IMR-90 (cell line): ENCODE data around the gene PARP12. TPM values are rescaled to one million over a fixed set of nuclear protein-coding genes. Genes with fewer than 3 reads are reported as not detected.

ENCODE experiments used
- ATAC-seq: fragments of 200-7000 bp; cut with Tn5 transposase; 2 replicates; pipeline ENCODE4 v1.9.1; 2020; ENCODE audit warnings: low read depth, mild to moderate bottlenecking, moderate library complexity
- BruUV-seq: library from RNA; stranded (reverse); fragments of 400-500 nt; replicated peaks from 2 replicates; lab custom pipeline; 2021; lab: Mats Ljungman, UMichigan
- CTCF ChIA-PET: fragments of 300-600 bp; formaldehyde crosslinking; extraction: SDS; loops from one replicate; lab custom pipeline; 2021; ENCODE audit warnings: antibody characterized with exemption; lab: Yijun Ruan, JAX
- POLR2A ChIA-PET: fragments of 300-600 bp; sonication (Branson Sonifier 250); formaldehyde crosslinking; loops from one replicate; lab custom pipeline; 2022; ENCODE audit warnings: antibody characterized with exemption; ENCODE audit not compliant: unreplicated experiment; lab: Charles Lee
- DNase-seq: peaks from one replicate; pipeline ENCODE4 v3.0.0; 2013
- H2AFZ ChIP-seq: replicated peaks from 2 replicates; pipeline ENCODE3; 2013; ENCODE audit warnings: low read length, mild to moderate bottlenecking; ENCODE audit not compliant: poor library complexity
- H2AK5ac ChIP-seq: 2 replicates; pipeline ENCODE4 v1.6.1; 2013; ENCODE audit warnings: low read depth, low read length, inconsistent platforms
- H2AK9ac ChIP-seq: replicated peaks from 2 replicates; pipeline ENCODE3; 2013; ENCODE audit warnings: mild to moderate bottlenecking, low read depth, low read length, moderate library complexity; ENCODE audit not compliant: poor library complexity
- H2BK120ac ChIP-seq: 2 replicates; pipeline ENCODE4 v1.6.1; 2013; ENCODE audit warnings: low read depth, low read length, inconsistent platforms
- H2BK15ac ChIP-seq: 3 replicates; pipeline ENCODE4 v1.6.1; 2013; ENCODE audit warnings: low read depth, low read length, inconsistent platforms
- H2BK20ac ChIP-seq: 2 replicates; pipeline ENCODE4 v1.6.1; 2013; ENCODE audit warnings: low read depth, mild to moderate bottlenecking, inconsistent platforms, low read length, moderate library complexity
- H2BK5ac ChIP-seq: 2 replicates; pipeline ENCODE4 v1.6.1; 2013; ENCODE audit warnings: mild to moderate bottlenecking, low read depth, low read length, inconsistent platforms; ENCODE audit not compliant: poor library complexity, severe bottlenecking
- H3K14ac ChIP-seq: replicated peaks from 2 replicates; pipeline ENCODE4 v1.6.1; 2013; ENCODE audit warnings: low read depth, low read length, inconsistent platforms
- H3K18ac ChIP-seq: 2 replicates; pipeline ENCODE4 v1.6.1; 2013; ENCODE audit warnings: low read depth, low read length, control low read depth
- H3K23ac ChIP-seq: 2 replicates; pipeline ENCODE4 v1.6.1; 2013; ENCODE audit warnings: low read depth, low read length, inconsistent platforms
- H3K27ac ChIP-seq: 2 replicates; pipeline ENCODE4 v1.5.1; 2013; ENCODE audit warnings: mild to moderate bottlenecking, control low read depth, low read length; ENCODE audit not compliant: insufficient read depth
- H3K27me3 ChIP-seq: 2 replicates; pipeline ENCODE4 v1.6.1; 2013; ENCODE audit warnings: low read length; ENCODE audit not compliant: control insufficient read depth, insufficient read depth
- H3K36me3 ChIP-seq: 2 replicates; pipeline ENCODE4 v1.6.1; 2013; ENCODE audit warnings: low read length, mixed read lengths; ENCODE audit not compliant: control insufficient read depth, insufficient read depth
- H3K4ac ChIP-seq: 2 replicates; pipeline ENCODE4 v1.6.1; 2013; ENCODE audit warnings: low read depth, low read length, inconsistent platforms
- H3K4me1 ChIP-seq: 2 replicates; pipeline ENCODE4 v1.6.1; 2013; ENCODE audit warnings: low read length, mixed read lengths; ENCODE audit not compliant: control insufficient read depth, insufficient read depth
- H3K4me2 ChIP-seq: 2 replicates; pipeline ENCODE4 v1.6.1; 2013; ENCODE audit warnings: low read depth, mild to moderate bottlenecking, control low read depth, low read length, moderate library complexity
- H3K4me3 ChIP-seq: 2 replicates; pipeline ENCODE4 v1.5.1; 2013; ENCODE audit warnings: low read depth, mild to moderate bottlenecking, control low read depth, low read length, moderate library complexity; ENCODE audit not compliant: insufficient read depth
- H3K56ac ChIP-seq: 2 replicates; pipeline ENCODE4 v1.6.1; 2013; ENCODE audit warnings: low read length, inconsistent platforms; ENCODE audit not compliant: insufficient read depth; ENCODE audit errors: extremely low read depth
- H3K79me1 ChIP-seq, 2 experiments: 2 replicates each; pipeline ENCODE4 v1.6.1; 2013; ENCODE audit warnings: low read length in 2 of 2, inconsistent platforms in 1 of 2, low read depth in 1 of 2
- H3K9ac ChIP-seq: 2 replicates; pipeline ENCODE4 v1.6.1; 2013; ENCODE audit warnings: low read depth, low read length, control low read depth
- H3K9me1 ChIP-seq: 2 replicates; pipeline ENCODE4 v1.6.1; 2013; ENCODE audit warnings: low read length, inconsistent platforms; ENCODE audit not compliant: insufficient read depth
- H3K9me3 ChIP-seq: 2 replicates; pipeline ENCODE4 v1.6.1; 2013; ENCODE audit warnings: low read length; ENCODE audit not compliant: control insufficient read depth, insufficient read depth
- H4K20me1 ChIP-seq: 2 replicates; pipeline ENCODE4 v1.6.1; 2013; ENCODE audit warnings: low read length, inconsistent platforms; ENCODE audit not compliant: insufficient read depth
- H4K5ac ChIP-seq: 2 replicates; pipeline ENCODE4 v1.6.1; 2013; ENCODE audit warnings: mild to moderate bottlenecking, low read depth, low read length, control low read depth
- H4K8ac ChIP-seq, 2 experiments: 2 replicates each; pipeline ENCODE4 v1.6.1; 2013; ENCODE audit warnings: low read depth in 2 of 2, low read length in 2 of 2, control low read depth in 1 of 2, inconsistent platforms in 1 of 2
- H4K91ac ChIP-seq: 2 replicates; pipeline ENCODE4 v1.6.1; 2013; ENCODE audit warnings: low read depth, low read length, inconsistent platforms; ENCODE audit not compliant: insufficient read depth
- BHLHE40 ChIP-seq: fragments of 150-350 bp; IDR thresholded peaks from 2 replicates; pipeline ENCODE4 v1.6.1; 2016; ENCODE audit warnings: mild to moderate bottlenecking, low read depth, low read length
- CHD1 ChIP-seq: IDR thresholded peaks from 2 replicates; pipeline ENCODE4 v1.6.1; 2012; ENCODE audit warnings: low read depth, low read length, improper control_type of control experiment
- NFE2L2 ChIP-seq: fragments of 150-350 bp; IDR thresholded peaks from 2 replicates; pipeline ENCODE4 v1.6.1; 2016; ENCODE audit warnings: low read depth, mild to moderate bottlenecking, low read length
- POLR2A ChIP-seq: IDR thresholded peaks from 2 replicates; pipeline ENCODE4 v1.6.1; 2012; ENCODE audit warnings: mild to moderate bottlenecking, low read depth, low read length
- RCOR1 ChIP-seq: IDR thresholded peaks from 2 replicates; pipeline ENCODE4 v1.6.1; 2012; ENCODE audit warnings: mild to moderate bottlenecking, low read length, improper control_type of control experiment; ENCODE audit not compliant: insufficient replicate concordance
- RFX5 ChIP-seq: IDR thresholded peaks from 2 replicates; pipeline ENCODE4 v1.8.0; 2012; ENCODE audit warnings: low read depth, mild to moderate bottlenecking, low read length, moderate library complexity
- SMC3 ChIP-seq: fragments of 150-350 bp; IDR thresholded peaks from 2 replicates; pipeline ENCODE4 v1.6.1; 2016; ENCODE audit warnings: low read depth, mild to moderate bottlenecking, antibody characterized with exemption, low read length, moderate library complexity
- WGBS, 2 experiments: methylation state at CpG; one replicate each; pipeline versions ENCODE4 v1.1.5 to v1.1.7; 2013; ENCODE audit warnings: missing lambda C conversion rate in 2 of 2; ENCODE audit not compliant: insufficient read length in 1 of 2; ENCODE audit errors: extremely low coverage in 2 of 2; 5-methylcytosine and 5-hydroxymethylcytosine counted together
- dilution Hi-C: fragments of 300-500 bp; cut with HindIII; formaldehyde crosslinking; loops from one replicate; pipeline ENCODE4 v1.14.3; 2018; ENCODE audit warnings: low sequenced_read_pairs; ENCODE audit not compliant: unreplicated experiment
- in situ Hi-C: fragments of 300-500 bp; cut with MboI; formaldehyde crosslinking; loops from 3 replicates; pipeline ENCODE4 v1.14.3; 2019; ENCODE audit warnings: low sequenced_read_pairs, inconsistent platforms, mixed read lengths
- intact Hi-C: fragments of 100-400 bp; cut with micrococcal nuclease; formaldehyde crosslinking; loops from 2 replicates; pipeline ENCODE4 v1.10.0; 2022
- polyA plus RNA-seq, 3 experiments: library from polyadenylated mRNA; depleted of rRNA; stranded (reverse); fragments of >200 nt; gene quantifications; 2 replicates each; pipeline ENCODE4 v1.2.3, GENCODE V29; 2012; ENCODE audit warnings: low replicate concordance in 1 of 3
- total RNA-seq: library from RNA; depleted of rRNA; stranded (reverse); fragments of >200 nt; gene quantifications from 2 replicates; pipeline ENCODE4 v1.2.3, GENCODE V29; 2012
- TF ChIP-seq, protein P1 (sequence below): conservative IDR thresholded peaks from 2 replicates; pipeline ENCODE4 v1.5.1; 2012; ENCODE audit warnings: mild to moderate bottlenecking, low read depth, low read length, improper control_type of control experiment
- TF ChIP-seq, protein P2 (sequence below): fragments of 150-350 bp; IDR thresholded peaks from 2 replicates; pipeline ENCODE4 v1.6.1; 2017; ENCODE audit warnings: mild to moderate bottlenecking, antibody characterized with exemption, low read length, low read depth
- TF ChIP-seq, protein P3 (sequence below): fragments of 150-350 bp; IDR thresholded peaks from 2 replicates; pipeline ENCODE4 v1.6.1; 2016; ENCODE audit warnings: low read depth, mild to moderate bottlenecking, low read length, moderate library complexity, borderline replicate concordance

The PARP12 gene
- total and polyA plus RNA-seq, 2 of the 4 experiments (the other 2 are of a cell fraction) = 7.2 to 11.3 TPM

DNA sequence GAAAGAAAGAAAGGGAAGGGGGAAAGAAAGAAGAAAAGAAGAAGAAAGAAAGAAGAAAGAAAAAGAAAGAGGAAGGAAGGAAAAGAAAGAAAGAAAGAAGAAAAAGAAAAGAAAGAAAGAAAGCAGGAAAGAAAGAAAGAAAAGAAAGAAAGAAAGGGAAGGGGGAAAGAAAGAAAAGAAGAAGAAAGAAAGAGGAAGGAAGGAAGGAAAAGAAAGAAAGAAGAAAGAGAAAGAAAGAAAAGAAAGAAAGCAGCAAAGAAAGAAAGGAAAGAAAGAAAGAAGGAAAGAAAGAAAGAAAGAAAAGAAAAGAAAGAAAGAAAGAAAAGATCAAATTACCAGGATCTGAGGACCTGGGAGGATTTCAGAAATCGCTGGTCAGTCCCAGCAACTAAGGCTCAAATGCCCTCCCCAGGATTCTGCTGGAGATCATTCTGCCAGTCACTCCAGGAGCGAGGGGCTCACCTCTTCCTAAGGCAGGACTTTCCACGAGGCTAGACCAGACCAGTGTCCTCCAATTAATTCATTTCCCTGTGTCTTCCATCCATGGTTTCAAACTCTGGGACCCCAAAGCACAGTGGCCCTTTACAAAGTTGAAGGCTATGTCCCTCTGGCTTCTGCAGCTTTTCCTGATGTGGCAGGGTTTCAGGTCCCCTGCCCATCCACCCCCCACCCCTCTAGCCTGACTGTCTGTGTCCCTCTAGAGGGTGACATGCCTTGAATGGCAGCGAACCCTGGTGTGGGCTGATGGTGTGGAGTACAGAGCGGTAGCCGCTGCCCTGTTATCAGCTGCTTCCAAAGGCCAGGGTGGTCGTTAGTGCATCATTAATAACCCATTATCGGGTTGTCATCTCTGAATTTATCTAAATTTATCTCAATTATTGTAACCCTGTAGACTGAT lies 77.9 kb downstream of the PARP12 start:
- H3K9ac ChIP-seq = no peak overlapping the region
- no peaks in the 10 kb centered on the region for H4K20me1 ChIP-seq
- POLR2A ChIA-PET = no interaction called here

More for the DNA sequence above, 77.9 kb downstream of the PARP12 start:
- Histone ChIP-seq H4K91ac (no peak overlapping the region), H2AFZ (no peak overlapping the region), H3K27ac (no peak overlapping the region), H3K9me1 (peaks cover 7% of the 10 kb centered on the region; the same call in 1 of the 2 replicates), H3K14ac (no peak overlapping the region), H4K8ac (no peak overlapping the region), H2BK15ac (no peak overlapping the region), H3K79me1 (no peaks in the 10 kb centered on the region), H3K18ac (no peak overlapping the region), H2BK5ac (no peak overlapping the region), H3K36me3 (no peaks in the 10 kb centered on the region), H2BK120ac (no peak overlapping the region), H3K23ac (no peak overlapping the region), H3K9me3 (no peaks in the 10 kb centered on the region), H3K4me3 (no peak overlapping the region), H2AK9ac (peak overlapping the region; percentile 20), H2BK20ac (no peak overlapping the region), H3K4ac (no peak overlapping the region), H3K4me1 (peaks cover 7% of the 10 kb centered on the region; the same call in 1 of the 2 replicates), H4K5ac (no peak overlapping the region), H3K4me2 (no peak overlapping the region), H3K27me3 (no peaks in the 10 kb centered on the region; the same call in 1 of the 2 replicates), H3K56ac (no peak overlapping the region), H2AK5ac (no peak overlapping the region)
- in situ Hi-C loops = no loop called here
- BruUV-seq = no TSS peak
- TF ChIP-seq, protein P1, sequence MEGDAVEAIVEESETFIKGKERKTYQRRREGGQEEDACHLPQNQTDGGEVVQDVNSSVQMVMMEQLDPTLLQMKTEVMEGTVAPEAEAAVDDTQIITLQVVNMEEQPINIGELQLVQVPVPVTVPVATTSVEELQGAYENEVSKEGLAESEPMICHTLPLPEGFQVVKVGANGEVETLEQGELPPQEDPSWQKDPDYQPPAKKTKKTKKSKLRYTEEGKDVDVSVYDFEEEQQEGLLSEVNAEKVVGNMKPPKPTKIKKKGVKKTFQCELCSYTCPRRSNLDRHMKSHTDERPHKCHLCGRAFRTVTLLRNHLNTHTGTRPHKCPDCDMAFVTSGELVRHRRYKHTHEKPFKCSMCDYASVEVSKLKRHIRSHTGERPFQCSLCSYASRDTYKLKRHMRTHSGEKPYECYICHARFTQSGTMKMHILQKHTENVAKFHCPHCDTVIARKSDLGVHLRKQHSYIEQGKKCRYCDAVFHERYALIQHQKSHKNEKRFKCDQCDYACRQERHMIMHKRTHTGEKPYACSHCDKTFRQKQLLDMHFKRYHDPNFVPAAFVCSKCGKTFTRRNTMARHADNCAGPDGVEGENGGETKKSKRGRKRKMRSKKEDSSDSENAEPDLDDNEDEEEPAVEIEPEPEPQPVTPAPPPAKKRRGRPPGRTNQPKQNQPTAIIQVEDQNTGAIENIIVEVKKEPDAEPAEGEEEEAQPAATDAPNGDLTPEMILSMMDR = no peak
- TF ChIP-seq POLR2A (no peak), NFE2L2 (no peak), BHLHE40 (no peak), RCOR1 (no peak), RFX5 (no peak), SMC3 (no peak), CHD1 (no peak)
- TF ChIP-seq, protein P2, sequence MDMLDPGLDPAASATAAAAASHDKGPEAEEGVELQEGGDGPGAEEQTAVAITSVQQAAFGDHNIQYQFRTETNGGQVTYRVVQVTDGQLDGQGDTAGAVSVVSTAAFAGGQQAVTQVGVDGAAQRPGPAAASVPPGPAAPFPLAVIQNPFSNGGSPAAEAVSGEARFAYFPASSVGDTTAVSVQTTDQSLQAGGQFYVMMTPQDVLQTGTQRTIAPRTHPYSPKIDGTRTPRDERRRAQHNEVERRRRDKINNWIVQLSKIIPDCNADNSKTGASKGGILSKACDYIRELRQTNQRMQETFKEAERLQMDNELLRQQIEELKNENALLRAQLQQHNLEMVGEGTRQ = no peak
- TF ChIP-seq, protein P3, sequence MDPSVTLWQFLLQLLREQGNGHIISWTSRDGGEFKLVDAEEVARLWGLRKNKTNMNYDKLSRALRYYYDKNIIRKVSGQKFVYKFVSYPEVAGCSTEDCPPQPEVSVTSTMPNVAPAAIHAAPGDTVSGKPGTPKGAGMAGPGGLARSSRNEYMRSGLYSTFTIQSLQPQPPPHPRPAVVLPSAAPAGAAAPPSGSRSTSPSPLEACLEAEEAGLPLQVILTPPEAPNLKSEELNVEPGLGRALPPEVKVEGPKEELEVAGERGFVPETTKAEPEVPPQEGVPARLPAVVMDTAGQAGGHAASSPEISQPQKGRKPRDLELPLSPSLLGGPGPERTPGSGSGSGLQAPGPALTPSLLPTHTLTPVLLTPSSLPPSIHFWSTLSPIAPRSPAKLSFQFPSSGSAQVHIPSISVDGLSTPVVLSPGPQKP = no peak
- no peak for ATAC-seq
- DNase-seq = no peak
- CTCF ChIA-PET = no interaction called here
- dilution Hi-C loops = no loop called here
- 100% methylated on average over 1 of the region's 8 CpGs; no CpG with 5 or more reads in 1 of the 2 experiments for WGBS, 2 experiments
- intact Hi-C loops = no loop called here
